GM23338 (cell line): ENCODE results near the gene PFKFB1. TPM values are rescaled to one million over a fixed set of nuclear protein-coding genes. Genes with fewer than 3 reads are reported as not detected.
A peak's percentile ranks its signal among the peaks of the same experiment; 100 is the strongest.

Source experiments
- ATAC-seq: fragments of 200-7000 bp; cut with Tn5 transposase; 3 replicates; pipeline ENCODE4 v1.9.1; 2020
- DNase-seq: peaks from one replicate; pipeline ENCODE4 v3.0.0-alpha.2; 2015; ENCODE audit warnings: low spot score
- H2AFZ ChIP-seq: fragments of 200-600 bp; sonication (generic); 2 replicates; pipeline ENCODE4 v1.8.0; 2016; ENCODE audit warnings: antibody characterized with exemption, mild to moderate bottlenecking, moderate library complexity
- H3F3A ChIP-seq: fragments of 200-600 bp; sonication (generic); replicated peaks from 2 replicates; pipeline ENCODE4 v1.8.0; 2017; ENCODE audit warnings: antibody characterized with exemption, mixed run types, low read depth
- H3K27ac ChIP-seq: fragments of 200-600 bp; sonication (generic); 2 replicates; pipeline ENCODE4 v1.6.1; 2016; ENCODE audit warnings: low read depth
- H3K27me3 ChIP-seq: fragments of 200-600 bp; sonication (generic); 2 replicates; pipeline ENCODE4 v1.8.0; 2016; ENCODE audit warnings: mild to moderate bottlenecking, mixed run types, moderate library complexity; ENCODE audit not compliant: insufficient read depth
- H3K36me3 ChIP-seq: fragments of 200-600 bp; sonication (generic); 2 replicates; pipeline ENCODE4 v1.8.0; 2016; ENCODE audit warnings: mild to moderate bottlenecking; ENCODE audit not compliant: insufficient read depth
- H3K4me1 ChIP-seq: fragments of 200-600 bp; sonication (generic); 2 replicates; pipeline ENCODE4 v1.8.0; 2016; ENCODE audit warnings: mild to moderate bottlenecking, moderate library complexity; ENCODE audit not compliant: insufficient read depth
- H3K4me2 ChIP-seq: fragments of 200-600 bp; sonication (generic); 2 replicates; pipeline ENCODE4 v1.7.1; 2017; ENCODE audit warnings: mixed run types
- H3K4me3 ChIP-seq: fragments of 200-600 bp; sonication (generic); 2 replicates; pipeline ENCODE4 v1.6.1; 2016; ENCODE audit warnings: mixed run types
- H3K79me2 ChIP-seq: fragments of 200-600 bp; sonication (generic); replicated peaks from 2 replicates; pipeline ENCODE4 v1.8.0; 2017; ENCODE audit warnings: mild to moderate bottlenecking; ENCODE audit not compliant: insufficient read depth
- H3K9me2 ChIP-seq: fragments of 200-600 bp; sonication (generic); 2 replicates; pipeline ENCODE4 v1.8.0; 2017; ENCODE audit not compliant: insufficient read depth
- H4K20me1 ChIP-seq: fragments of 200-600 bp; sonication (generic); replicated peaks from 2 replicates; pipeline ENCODE4 v1.8.0; 2017; ENCODE audit warnings: mild to moderate bottlenecking; ENCODE audit not compliant: insufficient read depth
- H3K27ac Mint-ChIP-seq: 2 replicates; pipeline ENCODE4 v1.8.0; 2020; ENCODE audit warnings: inconsistent platforms, mild to moderate bottlenecking, moderate library complexity, mixed read lengths
- H3K27me3 Mint-ChIP-seq: 3 replicates; pipeline ENCODE4 v1.8.0; 2022; ENCODE audit warnings: low read depth, mild to moderate bottlenecking, moderate library complexity, mixed read lengths, inconsistent platforms; ENCODE audit not compliant: insufficient read depth, poor library complexity
- H3K36me3 Mint-ChIP-seq: 3 replicates; pipeline ENCODE4 v1.8.0; 2021; ENCODE audit warnings: low read depth, mild to moderate bottlenecking, inconsistent platforms, moderate library complexity, mixed read lengths
- H3K4me1 Mint-ChIP-seq: 3 replicates; pipeline ENCODE4 v1.8.0; 2020; ENCODE audit warnings: mild to moderate bottlenecking, inconsistent platforms, mixed read lengths
- H3K4me3 Mint-ChIP-seq: 3 replicates; pipeline ENCODE4 v1.8.0; 2021; ENCODE audit warnings: moderate library complexity, mild to moderate bottlenecking, inconsistent platforms, mixed read lengths
- H3K9me3 Mint-ChIP-seq: 3 replicates; pipeline ENCODE4 v1.8.0; 2020; ENCODE audit warnings: moderate library complexity, mild to moderate bottlenecking, inconsistent platforms, mixed read lengths
- CREB1 ChIP-seq: fragments of 250-450 bp; sonication (Bioruptor Pico); IDR thresholded peaks from 2 replicates; pipeline ENCODE4 v1.5.0; 2020; ENCODE audit warnings: low read depth, mild to moderate bottlenecking, moderate library complexity
- EZH2 ChIP-seq: fragments of 200-600 bp; sonication (generic); IDR thresholded peaks from one replicate; pipeline ENCODE4 v1.8.0; 2017; ENCODE audit warnings: antibody characterized with exemption, mild to moderate bottlenecking, low read depth; ENCODE audit not compliant: unreplicated experiment
- EZH2phosphoT487 ChIP-seq: fragments of 200-600 bp; sonication (generic); IDR thresholded peaks from one replicate; pipeline ENCODE4 v1.8.1; 2018; ENCODE audit warnings: antibody characterized with exemption; ENCODE audit not compliant: unreplicated experiment
- JUNB ChIP-seq: IDR thresholded peaks from one replicate; pipeline ENCODE4 v1.6.1; 2016; ENCODE audit warnings: antibody characterized with exemption; ENCODE audit not compliant: unreplicated experiment
- NANOG ChIP-seq: IDR thresholded peaks from 2 replicates; pipeline ENCODE4 v1.6.1; 2016; ENCODE audit warnings: antibody characterized with exemption, borderline replicate concordance
- STAT1 ChIP-seq: IDR thresholded peaks from one replicate; pipeline ENCODE4 v1.6.1; 2016; ENCODE audit warnings: antibody characterized with exemption; ENCODE audit not compliant: unreplicated experiment
- polyA plus RNA-seq: library from polyadenylated mRNA; unstranded; fragments of >200 nt; fragmentation: Nextera tagmentation; extraction: Ambion mirVana; gene quantifications from 2 replicates; pipeline ENCODE4 v1.2.1, GENCODE V29; 2016
- total RNA-seq: library from RNA; depleted of rRNA; stranded (reverse); fragments of >200 nt; shearing (Covaris generic); gene quantifications from 2 replicates; pipeline ENCODE4 v1.2.3, GENCODE V29; 2014
- TF ChIP-seq, protein P1 (sequence below), 2 experiments: fragments of 200-600 bp in 1 of 2; sonication (generic) in 1 of 2; conservative IDR thresholded peaks; 2 replicates each; pipeline versions ENCODE4 v1.5.1 to v1.6.1; 2016 to 2017; ENCODE audit warnings: antibody characterized with exemption in 2 of 2, low read depth in 2 of 2, mild to moderate bottlenecking in 2 of 2, moderate library complexity in 1 of 2
- TF ChIP-seq, protein P2 (sequence below): IDR thresholded peaks from 2 replicates; pipeline ENCODE4 v1.6.1; 2016; ENCODE audit warnings: antibody characterized with exemption
- TF ChIP-seq, protein P3 (sequence below): fragments of 250-450 bp; sonication (Bioruptor Pico); IDR thresholded peaks from 2 replicates; pipeline ENCODE4 v1.5.0; 2020; ENCODE audit warnings: mild to moderate bottlenecking, moderate library complexity

The PFKFB1 gene
- total and polyA plus RNA-seq, 2 experiments from 2014 or later, result not detected

DNA sequence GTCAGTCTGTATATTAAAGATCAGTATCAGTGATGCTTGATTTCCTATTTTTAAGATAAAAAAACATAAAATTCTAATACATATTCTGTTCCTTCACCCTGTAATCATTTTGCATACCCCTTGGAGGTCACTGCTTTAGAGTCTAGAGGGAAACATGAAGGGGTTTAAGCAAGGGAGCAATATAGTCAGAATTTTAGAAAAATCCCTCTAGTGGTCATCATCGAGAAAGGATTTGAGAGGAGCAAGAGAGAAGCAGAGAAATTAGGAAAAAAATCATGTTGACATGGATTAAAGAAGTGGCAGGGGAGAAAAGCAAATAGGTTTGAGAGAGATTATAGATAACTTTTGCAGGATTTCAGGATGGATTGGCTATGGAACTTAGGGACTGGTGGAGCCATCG lies 17.3 kb upstream of the PFKFB1 start:
- no peaks in the 10 kb centered on the region for H3K36me3 ChIP-seq
- H3K27ac Mint-ChIP-seq, result no peak overlapping the region
- ATAC-seq, result no peak
- H3K4me3 ChIP-seq, result no peak overlapping the region
- H2AFZ ChIP-seq, result no peak overlapping the region
- no peaks in the 10 kb centered on the region for H3K9me2 ChIP-seq
- H4K20me1 ChIP-seq, result no peaks in the 10 kb centered on the region
- no peak overlapping the region for H3K4me3 Mint-ChIP-seq
- H3K9me3 Mint-ChIP-seq, result no peaks in the 10 kb centered on the region
- no peaks in the 10 kb centered on the region for H3K27me3 Mint-ChIP-seq
- DNase-seq, result no peak
- TF ChIP-seq, protein P1, sequence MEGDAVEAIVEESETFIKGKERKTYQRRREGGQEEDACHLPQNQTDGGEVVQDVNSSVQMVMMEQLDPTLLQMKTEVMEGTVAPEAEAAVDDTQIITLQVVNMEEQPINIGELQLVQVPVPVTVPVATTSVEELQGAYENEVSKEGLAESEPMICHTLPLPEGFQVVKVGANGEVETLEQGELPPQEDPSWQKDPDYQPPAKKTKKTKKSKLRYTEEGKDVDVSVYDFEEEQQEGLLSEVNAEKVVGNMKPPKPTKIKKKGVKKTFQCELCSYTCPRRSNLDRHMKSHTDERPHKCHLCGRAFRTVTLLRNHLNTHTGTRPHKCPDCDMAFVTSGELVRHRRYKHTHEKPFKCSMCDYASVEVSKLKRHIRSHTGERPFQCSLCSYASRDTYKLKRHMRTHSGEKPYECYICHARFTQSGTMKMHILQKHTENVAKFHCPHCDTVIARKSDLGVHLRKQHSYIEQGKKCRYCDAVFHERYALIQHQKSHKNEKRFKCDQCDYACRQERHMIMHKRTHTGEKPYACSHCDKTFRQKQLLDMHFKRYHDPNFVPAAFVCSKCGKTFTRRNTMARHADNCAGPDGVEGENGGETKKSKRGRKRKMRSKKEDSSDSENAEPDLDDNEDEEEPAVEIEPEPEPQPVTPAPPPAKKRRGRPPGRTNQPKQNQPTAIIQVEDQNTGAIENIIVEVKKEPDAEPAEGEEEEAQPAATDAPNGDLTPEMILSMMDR (conservative IDR thresholded peaks at IDR 0.05; ENCODE audit: low read depth in 2 of 2), result peak in 1 of 2 experiments; percentile 41; a peak in 3 of 4 replicates
- no peak for TF ChIP-seq NANOG
- H3K27me3 ChIP-seq, result no peaks in the 10 kb centered on the region
- H3K4me2 ChIP-seq, result no peak overlapping the region
- H3K4me1 ChIP-seq, result no peaks in the 10 kb centered on the region
- no peak overlapping the region for H3K27ac ChIP-seq
- H3F3A ChIP-seq, result no peaks in the 10 kb centered on the region
- H3K4me1 Mint-ChIP-seq, result peaks cover 8% of the 10 kb centered on the region
- H3K79me2 ChIP-seq, result no peaks in the 10 kb centered on the region
- H3K36me3 Mint-ChIP-seq, result peaks cover 8% of the 10 kb centered on the region

DNA sequence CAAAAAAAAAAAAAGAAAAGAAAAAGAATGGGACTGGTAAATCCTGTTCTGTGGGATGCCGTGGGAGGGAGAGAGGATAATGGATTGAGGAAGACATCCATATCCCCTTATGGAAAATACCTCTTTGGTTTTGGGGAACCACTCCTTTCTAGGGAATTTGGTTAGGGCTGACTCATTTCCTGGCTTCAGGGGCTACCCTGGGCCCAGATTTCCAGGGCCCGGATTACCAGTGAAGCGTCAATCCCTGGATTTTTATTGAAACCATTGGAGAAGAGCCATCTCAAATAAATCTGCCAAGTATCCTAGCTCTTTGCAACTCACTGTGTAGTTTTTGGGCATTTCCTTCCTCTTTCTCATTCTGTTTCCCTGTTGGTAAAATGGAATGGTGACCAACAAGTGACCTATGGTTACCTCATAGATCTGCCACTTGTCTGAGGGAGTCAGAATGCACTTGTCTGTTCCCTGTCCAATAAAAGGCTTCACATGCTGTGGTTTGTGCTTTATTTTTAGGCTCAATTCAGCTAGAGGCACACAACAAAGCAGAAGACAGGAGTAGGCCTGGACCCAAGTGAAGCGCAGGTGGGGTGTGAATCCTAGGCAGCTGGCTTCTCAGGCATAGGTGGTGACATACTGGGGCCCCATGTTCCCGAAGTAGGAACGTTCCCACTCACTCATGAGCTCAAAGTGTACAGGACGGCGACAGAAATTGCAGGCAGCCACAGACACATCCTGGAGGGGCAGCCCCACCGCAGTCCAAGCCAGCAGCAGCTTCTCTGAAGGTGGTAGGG lies 14.8 kb upstream of the PFKFB1 start:
- H3K27me3 Mint-ChIP-seq, result no peaks in the 10 kb centered on the region
- 0 out of 2 replicates have a peak overlapping the region, but pooled peaks have one; percentile 17 for H3K27ac ChIP-seq
- DNase-seq, result no peak
- ATAC-seq, result no peak
- H4K20me1 ChIP-seq, result no peaks in the 10 kb centered on the region
- no peaks in the 10 kb centered on the region for H3K79me2 ChIP-seq
- no peaks in the 10 kb centered on the region for H3K27me3 ChIP-seq
- H3K4me3 ChIP-seq, result no peak overlapping the region
- H3K4me3 Mint-ChIP-seq, result no peak overlapping the region
- no peaks in the 10 kb centered on the region for H3K9me3 Mint-ChIP-seq
- H3K36me3 ChIP-seq, result no peaks in the 10 kb centered on the region
- no peak overlapping the region for H2AFZ ChIP-seq
- peaks cover 29% of the 10 kb centered on the region for H3K36me3 Mint-ChIP-seq
- H3K27ac Mint-ChIP-seq, result no peak overlapping the region
- no peaks in the 10 kb centered on the region for H3K4me1 ChIP-seq
- H3K9me2 ChIP-seq, result no peaks in the 10 kb centered on the region
- H3K4me1 Mint-ChIP-seq, result peaks cover 8% of the 10 kb centered on the region
- H3K4me2 ChIP-seq, result no peak overlapping the region
- no peaks in the 10 kb centered on the region for H3F3A ChIP-seq
- TF ChIP-seq STAT1 (no peak), EZH2 (no peak), CREB1 (CRISPR knock-in tag) (no peak), JUNB (no peak), EZH2phosphoT487 (no peak), NANOG (no peak)
- TF ChIP-seq, protein P2, sequence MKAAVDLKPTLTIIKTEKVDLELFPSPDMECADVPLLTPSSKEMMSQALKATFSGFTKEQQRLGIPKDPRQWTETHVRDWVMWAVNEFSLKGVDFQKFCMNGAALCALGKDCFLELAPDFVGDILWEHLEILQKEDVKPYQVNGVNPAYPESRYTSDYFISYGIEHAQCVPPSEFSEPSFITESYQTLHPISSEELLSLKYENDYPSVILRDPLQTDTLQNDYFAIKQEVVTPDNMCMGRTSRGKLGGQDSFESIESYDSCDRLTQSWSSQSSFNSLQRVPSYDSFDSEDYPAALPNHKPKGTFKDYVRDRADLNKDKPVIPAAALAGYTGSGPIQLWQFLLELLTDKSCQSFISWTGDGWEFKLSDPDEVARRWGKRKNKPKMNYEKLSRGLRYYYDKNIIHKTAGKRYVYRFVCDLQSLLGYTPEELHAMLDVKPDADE, result no peak
- TF ChIP-seq, protein P3, sequence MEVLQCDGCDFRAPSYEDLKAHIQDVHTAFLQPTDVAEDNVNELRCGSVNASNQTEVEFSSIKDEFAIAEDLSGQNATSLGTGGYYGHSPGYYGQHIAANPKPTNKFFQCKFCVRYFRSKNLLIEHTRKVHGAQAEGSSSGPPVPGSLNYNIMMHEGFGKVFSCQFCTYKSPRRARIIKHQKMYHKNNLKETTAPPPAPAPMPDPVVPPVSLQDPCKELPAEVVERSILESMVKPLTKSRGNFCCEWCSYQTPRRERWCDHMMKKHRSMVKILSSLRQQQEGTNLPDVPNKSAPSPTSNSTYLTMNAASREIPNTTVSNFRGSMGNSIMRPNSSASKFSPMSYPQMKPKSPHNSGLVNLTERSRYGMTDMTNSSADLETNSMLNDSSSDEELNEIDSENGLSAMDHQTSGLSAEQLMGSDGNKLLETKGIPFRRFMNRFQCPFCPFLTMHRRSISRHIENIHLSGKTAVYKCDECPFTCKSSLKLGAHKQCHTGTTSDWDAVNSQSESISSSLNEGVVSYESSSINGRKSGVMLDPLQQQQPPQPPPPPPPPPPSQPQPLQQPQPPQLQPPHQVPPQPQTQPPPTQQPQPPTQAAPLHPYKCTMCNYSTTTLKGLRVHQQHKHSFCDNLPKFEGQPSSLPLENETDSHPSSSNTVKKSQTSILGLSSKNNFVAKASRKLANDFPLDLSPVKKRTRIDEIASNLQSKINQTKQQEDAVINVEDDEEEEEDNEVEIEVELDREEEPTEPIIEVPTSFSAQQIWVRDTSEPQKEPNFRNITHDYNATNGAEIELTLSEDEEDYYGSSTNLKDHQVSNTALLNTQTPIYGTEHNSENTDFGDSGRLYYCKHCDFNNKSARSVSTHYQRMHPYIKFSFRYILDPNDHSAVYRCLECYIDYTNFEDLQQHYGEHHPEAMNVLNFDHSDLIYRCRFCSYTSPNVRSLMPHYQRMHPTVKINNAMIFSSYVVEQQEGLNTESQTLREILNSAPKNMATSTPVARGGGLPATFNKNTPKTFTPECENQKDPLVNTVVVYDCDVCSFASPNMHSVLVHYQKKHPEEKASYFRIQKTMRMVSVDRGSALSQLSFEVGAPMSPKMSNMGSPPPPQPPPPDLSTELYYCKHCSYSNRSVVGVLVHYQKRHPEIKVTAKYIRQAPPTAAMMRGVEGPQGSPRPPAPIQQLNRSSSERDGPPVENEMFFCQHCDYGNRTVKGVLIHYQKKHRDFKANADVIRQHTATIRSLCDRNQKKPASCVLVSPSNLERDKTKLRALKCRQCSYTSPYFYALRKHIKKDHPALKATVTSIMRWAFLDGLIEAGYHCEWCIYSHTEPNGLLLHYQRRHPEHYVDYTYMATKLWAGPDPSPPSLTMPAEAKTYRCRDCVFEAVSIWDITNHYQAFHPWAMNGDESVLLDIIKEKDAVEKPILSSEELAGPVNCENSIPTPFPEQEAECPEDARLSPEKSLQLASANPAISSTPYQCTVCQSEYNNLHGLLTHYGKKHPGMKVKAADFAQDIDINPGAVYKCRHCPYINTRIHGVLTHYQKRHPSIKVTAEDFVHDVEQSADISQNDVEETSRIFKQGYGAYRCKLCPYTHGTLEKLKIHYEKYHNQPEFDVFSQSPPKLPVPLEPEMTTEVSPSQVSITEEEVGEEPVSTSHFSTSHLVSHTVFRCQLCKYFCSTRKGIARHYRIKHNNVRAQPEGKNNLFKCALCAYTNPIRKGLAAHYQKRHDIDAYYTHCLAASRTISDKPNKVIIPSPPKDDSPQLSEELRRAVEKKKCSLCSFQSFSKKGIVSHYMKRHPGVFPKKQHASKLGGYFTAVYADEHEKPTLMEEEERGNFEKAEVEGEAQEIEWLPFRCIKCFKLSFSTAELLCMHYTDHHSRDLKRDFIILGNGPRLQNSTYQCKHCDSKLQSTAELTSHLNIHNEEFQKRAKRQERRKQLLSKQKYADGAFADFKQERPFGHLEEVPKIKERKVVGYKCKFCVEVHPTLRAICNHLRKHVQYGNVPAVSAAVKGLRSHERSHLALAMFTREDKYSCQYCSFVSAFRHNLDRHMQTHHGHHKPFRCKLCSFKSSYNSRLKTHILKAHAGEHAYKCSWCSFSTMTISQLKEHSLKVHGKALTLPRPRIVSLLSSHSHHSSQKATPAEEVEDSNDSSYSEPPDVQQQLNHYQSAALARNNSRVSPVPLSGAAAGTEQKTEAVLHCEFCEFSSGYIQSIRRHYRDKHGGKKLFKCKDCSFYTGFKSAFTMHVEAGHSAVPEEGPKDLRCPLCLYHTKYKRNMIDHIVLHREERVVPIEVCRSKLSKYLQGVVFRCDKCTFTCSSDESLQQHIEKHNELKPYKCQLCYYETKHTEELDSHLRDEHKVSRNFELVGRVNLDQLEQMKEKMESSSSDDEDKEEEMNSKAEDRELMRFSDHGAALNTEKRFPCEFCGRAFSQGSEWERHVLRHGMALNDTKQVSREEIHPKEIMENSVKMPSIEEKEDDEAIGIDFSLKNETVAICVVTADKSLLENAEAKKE (CRISPR knock-in tag), result no peak
- TF ChIP-seq, protein P1 (conservative IDR thresholded peaks at IDR 0.05; ENCODE audit: low read depth in 2 of 2), result no peak
